Middle frontal gyrus (tissue), 1 donor: ENCODE results near the gene PYY.
"Not testable (repeated sequence)": the region's sequence is repeated elsewhere in the genome, so short reads cannot be mapped to it uniquely, and the experiment has no call there.

Experiments
- DNase-seq: peaks from one replicate; pipeline ENCODE4 v3.0.0-alpha.2; 2015; ENCODE audit warnings: low spot score; ENCODE audit errors: extremely low spot score

The PYY gene

DNA sequence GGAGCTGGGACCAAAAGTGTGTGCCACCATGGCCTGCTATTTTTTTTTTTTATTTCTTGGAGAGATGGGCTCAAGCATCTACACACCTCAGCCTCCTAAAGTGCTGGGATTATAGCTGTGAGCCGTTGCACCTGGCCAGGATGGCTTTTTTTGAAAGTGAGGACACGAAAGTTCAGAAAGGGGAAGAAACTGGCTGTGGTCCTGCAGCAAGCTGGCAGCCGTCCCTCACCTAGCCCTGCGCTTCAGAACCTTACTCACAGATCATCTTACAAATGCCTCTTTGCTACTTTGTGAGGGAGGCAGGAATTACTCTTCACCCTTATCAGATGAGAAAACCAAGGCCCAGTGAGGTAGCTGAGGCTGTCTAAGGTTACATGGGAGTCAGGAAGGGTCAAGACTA is 7.0 kb downstream of the PYY start:
- DNase-seq, result no peak

GRCh38 chr17:43945074-43945829 is 8.5 kb downstream of the PYY start:
- no peak for DNase-seq

GRCh38 chr17:43942051-43942685 is 11.6 kb downstream of the PYY start, which contains the start of gene PPY:
Gene PPY (minus strand): TSS chr17:43942476. CDS start chr17:43941654, 822 bp downstream.
- no peak for DNase-seq

DNA sequence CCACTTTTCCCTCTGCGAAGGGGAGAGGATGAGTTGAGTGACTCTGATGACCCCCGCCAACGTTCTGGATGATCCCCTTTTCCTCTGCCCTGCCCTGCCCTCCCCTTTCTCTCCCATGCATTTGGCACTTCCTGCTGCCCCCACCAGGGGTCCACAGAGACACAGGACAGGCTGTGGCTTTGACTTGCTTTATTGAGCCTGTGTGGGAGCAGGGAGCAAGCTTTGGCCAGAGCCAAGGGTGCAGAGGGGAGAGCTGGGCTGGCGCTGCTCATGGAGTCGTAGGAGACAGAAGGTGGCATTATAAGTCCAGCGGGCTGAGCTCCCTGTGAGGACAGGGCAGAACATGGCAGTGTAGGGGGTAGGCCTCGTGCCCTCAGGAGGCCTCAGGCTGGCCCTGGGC is 13.1 kb downstream of the PYY start:
- DNase-seq, result no peak

GRCh38 chr17:43939886-43940285 is 13.9 kb downstream of the PYY start:
- no peak for DNase-seq

GRCh38 chr17:43939452-43939851 is 14.3 kb downstream of the PYY start:
- DNase-seq, result not testable (repeated sequence)

DNA sequence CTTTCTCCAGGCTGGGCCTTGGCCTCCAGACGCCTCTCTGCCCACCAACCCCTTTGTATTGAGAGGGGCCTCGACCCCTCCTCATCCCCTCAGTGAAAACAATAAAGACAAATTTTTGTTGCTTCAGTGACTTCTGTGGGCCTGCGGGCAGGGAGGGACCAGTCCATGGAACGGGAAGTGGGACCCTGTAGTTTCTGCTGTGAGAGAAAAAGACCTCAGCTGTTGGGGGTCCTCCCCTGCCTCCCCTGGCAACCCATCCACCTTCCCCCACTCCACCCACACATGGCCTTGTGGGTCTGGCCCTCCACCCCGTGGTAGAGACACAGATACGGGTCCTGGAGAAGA is 14.9 kb downstream of the PYY start:
- DNase-seq, result no peak

GRCh38 chr17:43936434-43936833 is 17.3 kb downstream of the PYY start:
- DNase-seq, result no peak

- DNase-seq, result no peak
Observed at GRCh38 chr17:43935926-43936261, 17.8 kb downstream of the PYY start.

DNA sequence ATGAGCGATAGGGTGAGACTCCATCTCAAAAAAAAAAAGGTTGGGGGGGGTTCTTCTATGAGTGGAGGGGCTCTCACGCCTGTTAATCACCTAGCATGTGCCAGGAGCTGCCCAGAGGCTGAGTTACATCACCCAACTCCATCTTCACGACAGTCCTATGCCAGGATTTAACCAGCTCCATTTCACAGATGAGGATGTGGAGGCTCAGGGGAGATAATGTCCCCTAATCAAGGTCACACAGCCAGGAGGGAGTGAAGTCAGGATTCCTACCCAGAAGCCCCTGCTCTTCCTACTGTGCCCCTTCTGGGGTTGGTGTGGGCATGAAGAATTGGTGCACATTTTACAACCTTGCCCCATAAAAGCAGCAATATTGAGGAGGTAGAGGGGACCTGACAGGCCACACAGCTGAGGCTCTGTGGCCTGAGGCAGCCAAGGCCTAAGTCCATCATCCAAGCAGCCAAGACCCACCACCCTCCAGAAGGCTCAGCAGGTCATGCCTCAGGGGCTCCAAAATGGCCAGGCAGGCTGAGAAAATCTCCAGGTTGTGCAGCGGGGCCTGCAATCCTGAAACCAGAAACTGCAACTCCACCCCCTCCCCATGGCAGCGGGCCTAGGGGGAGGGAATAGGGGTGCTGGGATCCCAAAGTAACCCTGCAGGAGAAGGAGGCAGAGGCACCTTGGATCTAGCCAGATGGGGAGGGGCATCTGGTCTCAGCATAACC is 18.4 kb downstream of the PYY start:
- DNase-seq, result no peak

DNA sequence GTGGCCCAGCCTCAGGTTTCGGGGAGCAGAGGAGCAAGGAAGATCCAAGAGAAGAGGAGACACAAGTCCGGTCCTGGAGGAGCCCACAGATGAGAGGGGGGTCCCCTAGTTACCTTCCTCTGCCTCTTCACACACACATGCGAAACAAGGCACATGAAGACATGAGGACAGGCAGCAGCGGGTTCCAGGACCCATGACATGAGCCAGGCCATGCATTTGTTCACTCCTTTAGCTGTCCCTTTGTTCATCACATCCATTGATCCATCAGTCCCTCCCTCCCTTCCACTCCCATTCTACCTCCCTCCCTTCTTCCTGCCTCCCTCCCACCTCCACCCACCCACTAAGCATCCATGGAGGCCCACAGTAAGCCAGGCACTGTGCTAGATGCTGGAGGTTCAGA is 20.8 kb downstream of the PYY start:
- no peak for DNase-seq

- no peak for DNase-seq
Observed at GRCh38 chr17:43932357-43932756, 21.4 kb downstream of the PYY start.

DNA sequence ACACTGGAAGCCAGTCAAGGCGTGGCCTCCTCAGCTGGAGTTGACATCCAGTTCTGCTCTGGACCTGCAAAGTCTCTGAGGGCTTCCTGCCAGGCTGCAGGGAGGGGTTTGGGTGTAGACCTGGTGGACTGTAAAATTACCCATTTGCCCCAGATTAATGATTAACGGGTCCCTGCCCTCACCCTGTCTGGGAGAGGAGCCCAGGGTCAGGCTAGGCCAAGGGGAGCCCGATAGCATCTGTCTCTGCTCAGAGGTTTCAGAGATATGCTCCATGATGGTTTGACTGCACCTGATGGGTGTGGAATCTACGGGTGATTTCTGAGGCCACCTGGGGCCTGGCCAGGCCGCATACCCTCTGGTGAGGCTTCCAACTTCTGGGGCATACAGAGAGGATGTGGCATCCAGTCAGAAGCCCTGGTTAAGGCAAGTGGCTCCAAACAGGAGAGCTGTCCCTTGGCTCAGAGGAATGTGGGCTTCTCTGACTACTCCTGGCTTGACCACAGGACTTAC is 22.6 kb downstream of the PYY start:
- no peak for DNase-seq

DNA sequence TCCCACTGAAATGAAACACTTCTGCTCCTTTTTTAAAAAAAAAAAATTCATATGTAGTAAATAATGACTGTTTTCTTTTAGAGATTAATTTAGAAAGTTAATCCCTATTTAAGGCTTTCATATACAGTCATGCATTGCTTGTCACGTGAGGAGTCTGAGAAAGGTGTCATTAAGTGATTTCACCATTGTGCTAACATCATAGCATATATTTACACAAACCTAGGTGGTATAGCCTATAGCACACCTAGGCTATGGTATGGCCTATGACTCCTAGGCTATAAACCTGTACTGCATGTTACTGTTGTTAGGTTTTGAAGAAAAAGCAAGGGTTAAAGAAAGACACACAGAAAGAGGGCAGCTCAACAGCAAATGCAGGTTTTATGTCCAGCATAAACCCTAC is 25.1 kb downstream of the PYY start:
- no peak for DNase-seq

DNA sequence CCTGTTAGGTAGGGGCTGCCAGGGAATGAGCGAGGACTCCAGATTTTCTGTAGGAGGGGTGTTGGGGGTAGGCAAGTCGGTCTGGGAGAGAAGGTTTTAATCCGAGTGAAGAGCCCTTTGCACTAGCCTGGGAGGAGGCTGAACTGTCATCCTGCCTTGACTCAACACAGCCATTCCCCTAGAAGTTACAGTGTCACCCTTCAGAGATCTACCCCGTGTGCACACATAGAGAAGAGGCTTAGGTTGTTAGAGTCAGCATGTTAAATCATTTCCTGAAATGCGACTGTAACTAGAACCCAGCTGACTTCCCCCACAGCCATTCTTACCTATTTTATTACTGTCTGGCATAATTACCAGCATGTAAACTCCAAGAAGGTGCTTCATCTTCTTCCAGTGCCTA is 25.8 kb downstream of the PYY start:
- DNase-seq, result not testable (repeated sequence)

- no peak for DNase-seq
Observed at GRCh38 chr17:43927060-43927864, 26.5 kb downstream of the PYY start.

DNA sequence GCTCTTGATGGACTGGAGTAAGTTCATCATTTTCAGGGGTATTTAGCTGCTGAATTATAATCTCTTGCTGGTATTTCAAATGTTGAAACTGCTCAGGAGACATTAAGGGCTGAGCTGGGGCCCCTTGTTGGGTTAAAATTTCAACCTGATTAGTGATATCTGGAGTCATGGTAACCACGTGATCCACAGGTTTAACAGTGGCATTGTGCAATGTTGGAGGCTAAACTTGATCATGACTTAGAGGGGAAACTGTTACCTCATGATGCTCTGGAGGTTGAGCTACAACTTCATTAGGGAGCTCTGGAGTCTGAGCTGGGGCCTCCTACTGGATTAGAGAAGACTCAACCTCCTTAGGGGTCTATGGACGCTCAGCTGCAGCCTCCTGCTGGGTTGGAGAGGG is 29.2 kb downstream of the PYY start:
- DNase-seq, result no peak

DNA sequence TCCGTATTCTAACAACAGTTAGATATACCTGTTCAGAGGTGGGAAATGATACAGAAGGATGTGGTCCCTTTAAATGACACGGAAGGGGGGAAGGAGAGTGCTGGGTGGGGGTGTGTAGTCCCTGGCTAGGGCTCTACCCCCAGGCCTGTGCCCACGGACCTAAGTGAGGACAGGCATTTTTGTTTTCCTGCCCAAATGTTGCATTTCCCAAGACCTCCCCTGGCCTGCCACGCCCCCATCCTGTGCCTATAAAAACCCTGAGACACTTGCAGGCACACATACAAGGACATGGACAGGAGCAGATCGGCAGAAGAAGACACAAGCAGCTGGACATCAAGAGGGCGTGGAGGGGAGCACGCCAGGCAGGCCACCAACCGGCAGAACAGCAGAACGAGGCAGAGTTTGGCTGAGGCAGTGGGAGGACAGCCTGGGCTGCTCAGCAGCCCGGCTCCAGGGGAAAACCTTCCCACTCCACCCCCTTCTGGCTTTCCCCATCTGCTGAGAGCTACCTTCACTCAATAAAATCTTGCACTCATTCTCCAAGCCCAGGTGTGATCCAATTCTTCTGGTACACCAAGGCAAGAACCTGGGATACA is 33.1 kb downstream of the PYY start:
- no peak for DNase-seq

GRCh38 chr17:43918026-43918389 is 35.7 kb downstream of the PYY start:
- DNase-seq, result no peak

- DNase-seq, result no peak
Observed at GRCh38 chr17:43917348-43918025, 36.3 kb downstream of the PYY start.

- no peak for DNase-seq
Observed at GRCh38 chr17:43917016-43917347, 36.8 kb downstream of the PYY start.
